ACC112 (cell line): Measurements from ENCODE around the gene PLA1A.
A peak's percentile ranks its signal among the peaks of the same experiment; 100 is the strongest.

Source experiments
- H2AFZ ChIP-seq: fragments of 200-600 bp; sonication (generic); one replicate; pipeline ENCODE4 v1.6.0; 2017; ENCODE audit warnings: antibody characterized with exemption, low read length; ENCODE audit not compliant: unreplicated experiment
- H3K27ac ChIP-seq: fragments of 200-600 bp; sonication (generic); 2 replicates; pipeline ENCODE4 v1.5.1; 2014; ENCODE audit warnings: low read depth, mild to moderate bottlenecking, antibody characterized with exemption, low read length, moderate library complexity
- H3K27me3 ChIP-seq: fragments of 200-600 bp; sonication (generic); 2 replicates; pipeline ENCODE4 v1.6.1; 2014; ENCODE audit warnings: mild to moderate bottlenecking, antibody characterized with exemption, low read length, moderate library complexity, mixed read lengths; ENCODE audit not compliant: insufficient read depth
- H3K36me3 ChIP-seq: fragments of 200-600 bp; sonication (generic); 2 replicates; pipeline ENCODE4 v1.6.1; 2016; ENCODE audit warnings: mild to moderate bottlenecking, antibody characterized with exemption, low read length, moderate library complexity, mixed read lengths; ENCODE audit not compliant: insufficient read depth
- H3K4me1 ChIP-seq: fragments of 200-600 bp; sonication (generic); one replicate; pipeline ENCODE4 v1.6.1; 2016; ENCODE audit warnings: low read length, mixed read lengths; ENCODE audit not compliant: insufficient read depth, unreplicated experiment, control insufficient read depth
- H3K4me3 ChIP-seq: fragments of 200-600 bp; sonication (generic); 2 replicates; pipeline ENCODE4 v1.5.1; 2014; ENCODE audit warnings: mild to moderate bottlenecking, low read depth, low read length
- H3K79me2 ChIP-seq: fragments of 200-600 bp; sonication (generic); one replicate; pipeline ENCODE4 v1.6.0; 2016; ENCODE audit warnings: low read length; ENCODE audit not compliant: control insufficient read depth, unreplicated experiment, insufficient read depth

Gene PLA1A

DNA sequence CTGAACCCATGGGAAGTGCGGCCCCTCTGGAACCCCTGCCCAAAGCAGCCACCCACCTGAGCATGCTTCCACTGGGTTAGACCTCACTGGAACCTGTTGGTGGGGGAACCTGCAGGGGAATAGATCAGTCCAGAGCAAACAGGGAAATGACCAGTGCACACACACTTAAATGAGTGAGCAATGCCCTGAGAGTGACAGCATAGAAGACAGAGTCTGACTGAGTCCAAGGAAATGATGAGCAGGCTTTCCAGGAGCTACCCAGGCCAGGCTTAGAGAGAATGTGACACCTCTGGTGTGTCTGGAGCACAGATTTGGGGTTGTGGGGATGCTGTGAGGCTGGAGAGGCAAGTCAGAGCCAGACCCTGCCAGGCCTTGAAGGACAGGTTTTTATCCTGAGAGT lies 28.5 kb downstream of the PLA1A start:
- H2AFZ ChIP-seq, result no peak overlapping the region

GRCh38 chr3:119627461-119627860 lies 29.8 kb downstream of the PLA1A start:
- Histone ChIP-seq H3K36me3 (no peaks in the 10 kb centered on the region), H3K4me1 (peaks cover 23% of the 10 kb centered on the region), H3K79me2 (no peaks in the 10 kb centered on the region), H3K27ac (no peak overlapping the region), H3K4me3 (no peak overlapping the region), H2AFZ (no peak overlapping the region), H3K27me3 (no peaks in the 10 kb centered on the region)

More for the DNA sequence above, 28.5 kb downstream of the PLA1A start:
- H3K79me2 ChIP-seq, result no peaks in the 10 kb centered on the region
- H3K27me3 ChIP-seq, result no peaks in the 10 kb centered on the region
- H3K4me1 ChIP-seq, result peaks cover 23% of the 10 kb centered on the region
- no peaks in the 10 kb centered on the region for H3K36me3 ChIP-seq
- no peak overlapping the region for H3K4me3 ChIP-seq
- no peak overlapping the region for H3K27ac ChIP-seq

- Histone ChIP-seq H3K27me3 (no peaks in the 10 kb centered on the region), H3K36me3 (no peaks in the 10 kb centered on the region), H3K4me3 (no peak overlapping the region), H3K27ac (peak overlapping the region; percentile 16; the same call in 1 of the 2 replicates), H2AFZ (no peak overlapping the region), H3K79me2 (no peaks in the 10 kb centered on the region), H3K4me1 (peaks cover 23% of the 10 kb centered on the region)
Measured at GRCh38 chr3:119628390-119628789, 30.7 kb downstream of the PLA1A start.

DNA sequence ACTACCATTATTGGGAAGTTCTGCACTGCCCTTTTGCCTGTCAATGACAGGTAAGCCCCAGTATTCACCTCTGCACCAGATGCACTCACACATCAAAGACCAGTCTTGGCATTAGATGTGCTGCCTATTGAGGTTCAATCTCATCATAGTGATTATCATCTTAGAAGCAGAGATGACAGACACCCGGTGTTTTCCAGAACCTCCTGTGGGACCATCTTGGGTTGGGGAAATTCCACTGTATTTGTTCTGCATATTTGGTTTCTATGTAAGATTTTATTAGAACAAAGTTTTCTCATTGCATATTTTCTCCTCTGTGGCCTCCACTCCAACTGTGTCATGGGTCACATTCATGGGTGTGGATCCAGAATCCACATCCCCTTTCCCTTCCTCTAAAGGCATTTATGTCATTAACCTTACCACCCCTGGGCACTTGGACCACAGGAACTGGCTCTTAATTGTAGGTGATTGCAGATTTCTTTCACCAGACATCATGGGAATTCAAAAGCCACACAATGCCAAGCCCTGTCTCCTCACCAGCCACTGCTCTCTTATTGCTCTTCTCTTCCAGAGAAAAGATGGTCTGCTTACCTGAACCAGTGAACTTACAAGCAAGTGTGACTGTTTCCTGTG lies 31.2 kb downstream of the PLA1A start:
- Histone ChIP-seq H2AFZ (no peak overlapping the region), H3K27ac (peak overlapping the region; percentile 19; the same call in 1 of the 2 replicates), H3K4me3 (no peak overlapping the region), H3K36me3 (no peaks in the 10 kb centered on the region), H3K4me1 (peaks cover 23% of the 10 kb centered on the region), H3K27me3 (no peaks in the 10 kb centered on the region), H3K79me2 (no peaks in the 10 kb centered on the region)

GRCh38 chr3:119630128-119630879 lies 32.6 kb downstream of the PLA1A start:
- Histone ChIP-seq H3K36me3 (no peaks in the 10 kb centered on the region), H3K27ac (peak overlapping the region; percentile 48; the same call in 1 of the 2 replicates), H3K79me2 (no peaks in the 10 kb centered on the region), H3K4me3 (peak overlapping the region; percentile 28; the same call in 1 of the 2 replicates), H3K27me3 (no peaks in the 10 kb centered on the region), H3K4me1 (peaks cover 23% of the 10 kb centered on the region), H2AFZ (peak overlapping the region; percentile 98)

- no peaks in the 10 kb centered on the region for H3K27me3 ChIP-seq
- peak overlapping the region; percentile 28; the same call in 1 of the 2 replicates for H3K4me3 ChIP-seq
- peak overlapping the region; percentile 98 for H2AFZ ChIP-seq
- no peaks in the 10 kb centered on the region for H3K36me3 ChIP-seq
- peak overlapping the region; percentile 48; the same call in 1 of the 2 replicates for H3K27ac ChIP-seq
- no peaks in the 10 kb centered on the region for H3K79me2 ChIP-seq
- H3K4me1 ChIP-seq, result peaks cover 25% of the 10 kb centered on the region
Measured at GRCh38 chr3:119630880-119631329, 33.2 kb downstream of the PLA1A start.

GRCh38 chr3:119631516-119631915 lies 33.8 kb downstream of the PLA1A start:
- no peaks in the 10 kb centered on the region for H3K79me2 ChIP-seq
- no peak overlapping the region for H3K27ac ChIP-seq
- peaks cover 31% of the 10 kb centered on the region for H3K4me1 ChIP-seq
- H3K27me3 ChIP-seq, result no peaks in the 10 kb centered on the region
- H2AFZ ChIP-seq, result no peak overlapping the region
- no peak overlapping the region for H3K4me3 ChIP-seq
- no peaks in the 10 kb centered on the region for H3K36me3 ChIP-seq

DNA sequence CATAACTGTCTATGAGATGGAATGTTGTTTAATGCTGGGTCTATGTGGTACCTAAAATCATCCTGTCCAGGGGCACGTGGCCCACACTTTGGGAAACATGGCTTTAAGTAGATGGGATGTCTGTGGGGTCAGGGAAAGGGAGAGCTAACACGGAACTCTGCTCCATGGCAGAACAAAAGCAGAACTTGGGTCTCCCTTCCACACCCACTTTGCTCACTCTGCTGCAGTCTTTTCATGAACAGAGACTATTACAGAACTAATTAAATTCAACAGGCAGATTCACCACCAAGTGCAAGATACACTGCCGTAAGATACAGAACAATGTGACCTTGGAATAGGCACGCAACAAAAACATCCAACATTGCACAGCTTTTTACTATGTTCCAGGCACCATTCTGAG lies 34.5 kb downstream of the PLA1A start:
- Histone ChIP-seq H2AFZ (no peak overlapping the region), H3K27ac (no peak overlapping the region), H3K4me3 (no peak overlapping the region), H3K79me2 (no peaks in the 10 kb centered on the region), H3K27me3 (no peaks in the 10 kb centered on the region), H3K4me1 (peaks cover 38% of the 10 kb centered on the region), H3K36me3 (no peaks in the 10 kb centered on the region)

GRCh38 chr3:119632829-119633228 lies 35.1 kb downstream of the PLA1A start:
- Histone ChIP-seq H3K4me3 (no peak overlapping the region), H3K27me3 (no peaks in the 10 kb centered on the region), H3K27ac (no peak overlapping the region), H3K79me2 (no peaks in the 10 kb centered on the region), H3K4me1 (peaks cover 44% of the 10 kb centered on the region), H2AFZ (no peak overlapping the region), H3K36me3 (no peaks in the 10 kb centered on the region)

- H3K79me2 ChIP-seq, result no peaks in the 10 kb centered on the region
- H3K27ac ChIP-seq, result no peak overlapping the region
- H3K36me3 ChIP-seq, result no peaks in the 10 kb centered on the region
- H3K4me3 ChIP-seq, result no peak overlapping the region
- H2AFZ ChIP-seq, result no peak overlapping the region
- H3K4me1 ChIP-seq, result peaks cover 44% of the 10 kb centered on the region
- no peaks in the 10 kb centered on the region for H3K27me3 ChIP-seq
Measured at GRCh38 chr3:119635719-119636118, 38.0 kb downstream of the PLA1A start.

- Histone ChIP-seq H3K27me3 (no peaks in the 10 kb centered on the region), H3K36me3 (no peaks in the 10 kb centered on the region), H3K27ac (peak overlapping the region; percentile 90), H3K79me2 (no peaks in the 10 kb centered on the region), H3K4me3 (no peak overlapping the region), H2AFZ (peak overlapping the region; percentile 74), H3K4me1 (peaks cover 41% of the 10 kb centered on the region)
Measured at GRCh38 chr3:119636249-119636648, 38.6 kb downstream of the PLA1A start.
